GM04504 (cell line): ENCODE measurements around the gene DOCK6.

ENCODE experiments used
- DNase-seq: peaks from one replicate; pipeline ENCODE4 v3.0.0-alpha.2; 2012; ENCODE audit warnings: low read depth

The DOCK6 gene

GRCh38 chr19:11273989-11274388 is 11.7 kb upstream of the DOCK6 start:
- DNase-seq = no peak

GRCh38 chr19:11273296-11273695 is 11.0 kb upstream of the DOCK6 start:
- no peak for DNase-seq

- no peak for DNase-seq
Measured at GRCh38 chr19:11269408-11269807, 7.1 kb upstream of the DOCK6 start.

GRCh38 chr19:11268783-11269267 is 6.5 kb upstream of the DOCK6 start:
- DNase-seq = peak; percentile 44

- DNase-seq = no peak
Measured at GRCh38 chr19:11267316-11268085, 5.2 kb upstream of the DOCK6 start.

- DNase-seq = no peak
Measured at GRCh38 chr19:11265785-11266236, 3.5 kb upstream of the DOCK6 start.

GRCh38 chr19:11265177-11265784 is 3.0 kb upstream of the DOCK6 start:
- DNase-seq = no peak

GRCh38 chr19:11264452-11265176 is 2.3 kb upstream of the DOCK6 start:
- no peak for DNase-seq

- no peak for DNase-seq
Measured at GRCh38 chr19:11263726-11264125, 1.4 kb upstream of the DOCK6 start.

GRCh38 chr19:11261431-11261970 is 823 bp downstream of the DOCK6 start:
- DNase-seq = no peak

GRCh38 chr19:11260996-11261395 is 1.3 kb downstream of the DOCK6 start:
- DNase-seq = no peak

GRCh38 chr19:11257846-11258380 is 4.4 kb downstream of the DOCK6 start:
- DNase-seq = no peak

GRCh38 chr19:11256189-11256588 is 6.1 kb downstream of the DOCK6 start:
- no peak for DNase-seq

GRCh38 chr19:11254666-11255065 is 7.7 kb downstream of the DOCK6 start:
- no peak for DNase-seq

GRCh38 chr19:11252665-11253355 is 9.5 kb downstream of the DOCK6 start:
- DNase-seq = no peak

- DNase-seq = no peak
Measured at GRCh38 chr19:11251650-11252314, 10.5 kb downstream of the DOCK6 start.

- no peak for DNase-seq
Measured at GRCh38 chr19:11251217-11251616, 11.1 kb downstream of the DOCK6 start.

GRCh38 chr19:11248852-11249251 is 13.5 kb downstream of the DOCK6 start:
- no peak for DNase-seq

GRCh38 chr19:11247934-11248333 is 14.4 kb downstream of the DOCK6 start:
- DNase-seq = no peak

GRCh38 chr19:11247391-11247790 is 14.9 kb downstream of the DOCK6 start:
- DNase-seq = no peak

GRCh38 chr19:11246941-11247340 is 15.4 kb downstream of the DOCK6 start:
- DNase-seq = no peak
